Measurements from ENCODE around the gene SMCR8. TPM values are rescaled to one million over a fixed set of nuclear protein-coding genes. Genes with fewer than 3 reads are reported as not detected.

Gene SMCR8
- polyA plus RNA-seq, 3 donors = 2.4 to 24.4 (median 5.3) TPM

- H4K20me1 ChIP-seq (ENCODE audit: insufficient read depth, low read length) = peaks cover 7% of the 10 kb centered on the region
- H3K27me3 Mint-ChIP-seq (ENCODE audit: low read depth in 3 of 3) = peaks cover 0 to 1% (median 0%) of the 10 kb centered on the region in 3 donors
- no peaks in the 10 kb centered on the region for H3K4me1 Mint-ChIP-seq
- DNase-seq = no peak
- H3K9me3 ChIP-seq (replicated peaks in 1 of 2; ENCODE audit: control insufficient read depth in 1 of 2, insufficient read depth in 1 of 2, low read length in 2 of 2) = no peaks in the 10 kb centered on the region
- peaks cover 86 to 99% of the 10 kb centered on the region in 2 donors for H3K36me3 ChIP-seq (replicated peaks in 1 of 2; ENCODE audit: control insufficient read depth in 1 of 2, insufficient read depth in 2 of 2, low read length in 2 of 2)
- H3K79me2 ChIP-seq (ENCODE audit: insufficient read depth, low read length) = no peaks in the 10 kb centered on the region
- H3K27ac ChIP-seq (ENCODE audit: low read depth in 1 of 2, low read length in 2 of 2) = no peak overlapping the region
- no peak overlapping the region for H2AFZ ChIP-seq (ENCODE audit: insufficient read depth, low read depth, low read length, poor library complexity, severe bottlenecking)
- H3K9me3 Mint-ChIP-seq = no peaks in the 10 kb centered on the region
- H3K27me3 ChIP-seq (ENCODE audit: control insufficient read depth in 2 of 2, insufficient read depth in 2 of 2, low read length in 2 of 2) = no peaks in the 10 kb centered on the region
- no peak overlapping the region for H3K4me3 ChIP-seq (replicated peaks in 1 of 3; ENCODE audit: low read depth in 2 of 3, low read length in 3 of 3)
- TF ChIP-seq CTCF (IDR thresholded peaks at IDR 0.05) = no peak
- intact Hi-C loops (cut with micrococcal nuclease) = no loop called here
- H3K4me2 ChIP-seq (replicated peaks; ENCODE audit: extremely low read depth, low read length, poor library complexity, severe bottlenecking) = no peak overlapping the region
- H3K9ac ChIP-seq (ENCODE audit: insufficient read depth, low read length, poor library complexity, severe bottlenecking) = no peak overlapping the region
- 100% methylated on average over 4 of the region's 4 CpGs for WGBS (ENCODE audit: insufficient coverage)
- no peak overlapping the region for H3K4me3 Mint-ChIP-seq
- H3K4me1 ChIP-seq (ENCODE audit: control insufficient read depth in 1 of 2, insufficient read depth in 2 of 2, low read length in 2 of 2) = no peaks in the 10 kb centered on the region
- peaks cover 77 to 99% of the 10 kb centered on the region in 2 donors for H3K36me3 Mint-ChIP-seq
- no peak overlapping the region for H3K27ac Mint-ChIP-seq
Observed at GRCh38 chr17:18280249-18280648, 34.8 kb upstream of the SMCR8 start.

GRCh38 chr17:18280766-18281371 lies 34.2 kb upstream of the SMCR8 start:
- Histone ChIP-seq H3K36me3 (replicated peaks in 1 of 2; ENCODE audit: control insufficient read depth in 1 of 2, insufficient read depth in 2 of 2, low read length in 2 of 2) (peaks cover 90 to 99% of the 10 kb centered on the region in 2 donors), H4K20me1 (ENCODE audit: insufficient read depth, low read length) (peaks cover 7% of the 10 kb centered on the region), H3K9me3 (replicated peaks in 1 of 2; ENCODE audit: control insufficient read depth in 1 of 2, insufficient read depth in 1 of 2, low read length in 2 of 2) (no peaks in the 10 kb centered on the region), H3K27ac (ENCODE audit: low read depth in 1 of 2, low read length in 2 of 2) (no peak overlapping the region), H3K9ac (ENCODE audit: insufficient read depth, low read length, poor library complexity, severe bottlenecking) (no peak overlapping the region), H3K4me1 (ENCODE audit: control insufficient read depth in 1 of 2, insufficient read depth in 2 of 2, low read length in 2 of 2) (no peaks in the 10 kb centered on the region), H3K79me2 (ENCODE audit: insufficient read depth, low read length) (no peaks in the 10 kb centered on the region), H3K4me2 (replicated peaks; ENCODE audit: extremely low read depth, low read length, poor library complexity, severe bottlenecking) (no peak overlapping the region), H2AFZ (ENCODE audit: insufficient read depth, low read depth, low read length, poor library complexity, severe bottlenecking) (no peak overlapping the region), H3K27me3 (ENCODE audit: control insufficient read depth in 2 of 2, insufficient read depth in 2 of 2, low read length in 2 of 2) (no peaks in the 10 kb centered on the region), H3K4me3 (replicated peaks in 1 of 3; ENCODE audit: low read depth in 2 of 3, low read length in 3 of 3) (no peak overlapping the region)
- Mint-ChIP-seq H3K27me3 (ENCODE audit: low read depth in 3 of 3) (peaks cover 0 to 1% (median 0%) of the 10 kb centered on the region in 3 donors), H3K4me1 (no peaks in the 10 kb centered on the region), H3K4me3 (no peak overlapping the region), H3K36me3 (peaks cover 81 to 99% of the 10 kb centered on the region in 2 donors), H3K27ac (no peak overlapping the region), H3K9me3 (no peaks in the 10 kb centered on the region)
- no peak for TF ChIP-seq CTCF (IDR thresholded peaks at IDR 0.05)
- WGBS (ENCODE audit: insufficient coverage) = 100% methylated on average over 1 of the region's 5 CpGs
- DNase-seq = no peak
- intact Hi-C loops (cut with micrococcal nuclease) = no loop called here

Measured in CD14-positive monocyte (primary cell).